ENCODE measurements around the gene GFI1.
A peak's percentile ranks its signal among the peaks of the same experiment; 100 is the strongest.

Gene GFI1

GRCh38 chr1:92482665-92483609 lies 3.8 kb downstream of the GFI1 start:
- Mint-ChIP-seq H3K27ac (peak overlapping the region; percentile 98), H3K27me3 (ENCODE audit: low read depth) (no peaks in the 10 kb centered on the region), H3K4me3 (peak overlapping the region; percentile 97), H3K4me1 (ENCODE audit: low read depth) (peaks cover 35% of the 10 kb centered on the region), H3K9me3 (no peaks in the 10 kb centered on the region), H3K36me3 (ENCODE audit: low read depth) (peaks cover 50% of the 10 kb centered on the region)

- Mint-ChIP-seq H3K36me3 (ENCODE audit: low read depth) (peaks cover 56% of the 10 kb centered on the region), H3K4me1 (ENCODE audit: low read depth) (peaks cover 37% of the 10 kb centered on the region), H3K27ac (peak overlapping the region; percentile 98), H3K9me3 (no peaks in the 10 kb centered on the region), H3K4me3 (peak overlapping the region; percentile 97), H3K27me3 (ENCODE audit: low read depth) (no peaks in the 10 kb centered on the region)
Measured at GRCh38 chr1:92481971-92482664, 4.6 kb downstream of the GFI1 start.

GRCh38 chr1:92481599-92481925 lies 5.2 kb downstream of the GFI1 start:
- H3K27ac Mint-ChIP-seq, result no peak overlapping the region
- H3K4me3 Mint-ChIP-seq, result peak overlapping the region; percentile 97
- peaks cover 43% of the 10 kb centered on the region for H3K4me1 Mint-ChIP-seq (ENCODE audit: low read depth)
- H3K9me3 Mint-ChIP-seq, result no peaks in the 10 kb centered on the region
- H3K36me3 Mint-ChIP-seq (ENCODE audit: low read depth), result peaks cover 61% of the 10 kb centered on the region
- H3K27me3 Mint-ChIP-seq (ENCODE audit: low read depth), result no peaks in the 10 kb centered on the region

GRCh38 chr1:92480813-92481598 lies 5.7 kb downstream of the GFI1 start:
- no peaks in the 10 kb centered on the region for H3K9me3 Mint-ChIP-seq
- no peaks in the 10 kb centered on the region for H3K27me3 Mint-ChIP-seq (ENCODE audit: low read depth)
- H3K36me3 Mint-ChIP-seq (ENCODE audit: low read depth), result peaks cover 66% of the 10 kb centered on the region
- no peak overlapping the region for H3K27ac Mint-ChIP-seq
- H3K4me3 Mint-ChIP-seq, result peak overlapping the region; percentile 97
- peaks cover 48% of the 10 kb centered on the region for H3K4me1 Mint-ChIP-seq (ENCODE audit: low read depth)

- Mint-ChIP-seq H3K4me3 (peak overlapping the region; percentile 81), H3K36me3 (ENCODE audit: low read depth) (peaks cover 73% of the 10 kb centered on the region), H3K4me1 (ENCODE audit: low read depth) (peaks cover 54% of the 10 kb centered on the region), H3K9me3 (no peaks in the 10 kb centered on the region), H3K27me3 (ENCODE audit: low read depth) (no peaks in the 10 kb centered on the region), H3K27ac (peak overlapping the region; percentile 59)
Measured at GRCh38 chr1:92480200-92480812, 6.4 kb downstream of the GFI1 start.

- Mint-ChIP-seq H3K4me1 (ENCODE audit: low read depth) (peaks cover 61% of the 10 kb centered on the region), H3K9me3 (no peaks in the 10 kb centered on the region), H3K27me3 (ENCODE audit: low read depth) (no peaks in the 10 kb centered on the region), H3K27ac (peak overlapping the region; percentile 94), H3K36me3 (ENCODE audit: low read depth) (peaks cover 80% of the 10 kb centered on the region), H3K4me3 (peak overlapping the region; percentile 81)
Measured at GRCh38 chr1:92479587-92479986, 7.1 kb downstream of the GFI1 start.

- Mint-ChIP-seq H3K4me1 (ENCODE audit: low read depth) (peaks cover 73% of the 10 kb centered on the region), H3K4me3 (peak overlapping the region; percentile 81), H3K36me3 (ENCODE audit: low read depth) (peaks cover 85% of the 10 kb centered on the region), H3K27me3 (ENCODE audit: low read depth) (no peaks in the 10 kb centered on the region), H3K27ac (peak overlapping the region; percentile 94), H3K9me3 (no peaks in the 10 kb centered on the region)
Measured at GRCh38 chr1:92478393-92478792, 8.3 kb downstream of the GFI1 start.

- Mint-ChIP-seq H3K9me3 (no peaks in the 10 kb centered on the region), H3K27ac (peak overlapping the region; percentile 83), H3K36me3 (ENCODE audit: low read depth) (peaks cover 78% of the 10 kb centered on the region), H3K27me3 (ENCODE audit: low read depth) (no peaks in the 10 kb centered on the region), H3K4me1 (ENCODE audit: low read depth) (peaks cover 72% of the 10 kb centered on the region), H3K4me3 (peak overlapping the region; percentile 64)
Measured at GRCh38 chr1:92476071-92476631, 10.6 kb downstream of the GFI1 start.

GRCh38 chr1:92475029-92475428 lies 11.7 kb downstream of the GFI1 start:
- Mint-ChIP-seq H3K36me3 (ENCODE audit: low read depth) (peaks cover 80% of the 10 kb centered on the region), H3K4me3 (peak overlapping the region; percentile 41), H3K4me1 (ENCODE audit: low read depth) (peaks cover 72% of the 10 kb centered on the region), H3K27me3 (ENCODE audit: low read depth) (no peaks in the 10 kb centered on the region), H3K9me3 (no peaks in the 10 kb centered on the region), H3K27ac (peak overlapping the region; percentile 80)

- no peaks in the 10 kb centered on the region for H3K9me3 Mint-ChIP-seq
- no peaks in the 10 kb centered on the region for H3K27me3 Mint-ChIP-seq (ENCODE audit: low read depth)
- H3K4me1 Mint-ChIP-seq (ENCODE audit: low read depth), result peaks cover 65% of the 10 kb centered on the region
- H3K4me3 Mint-ChIP-seq, result peak overlapping the region; percentile 41
- peak overlapping the region; percentile 80 for H3K27ac Mint-ChIP-seq
- H3K36me3 Mint-ChIP-seq (ENCODE audit: low read depth), result peaks cover 75% of the 10 kb centered on the region
Measured at GRCh38 chr1:92473781-92474495, 12.8 kb downstream of the GFI1 start.

GRCh38 chr1:92470216-92470615 lies 16.5 kb downstream of the GFI1 start:
- Mint-ChIP-seq H3K36me3 (ENCODE audit: low read depth) (peaks cover 50% of the 10 kb centered on the region), H3K4me1 (ENCODE audit: low read depth) (peaks cover 59% of the 10 kb centered on the region), H3K4me3 (no peak overlapping the region), H3K27me3 (ENCODE audit: low read depth) (no peaks in the 10 kb centered on the region), H3K27ac (no peak overlapping the region), H3K9me3 (no peaks in the 10 kb centered on the region)

GRCh38 chr1:92466683-92467352 lies 19.9 kb downstream of the GFI1 start:
- Mint-ChIP-seq H3K4me3 (no peak overlapping the region), H3K27ac (peak overlapping the region; percentile 63), H3K4me1 (ENCODE audit: low read depth) (peaks cover 58% of the 10 kb centered on the region), H3K36me3 (ENCODE audit: low read depth) (peaks cover 34% of the 10 kb centered on the region), H3K27me3 (ENCODE audit: low read depth) (no peaks in the 10 kb centered on the region), H3K9me3 (peaks cover 3% of the 10 kb centered on the region)

- Mint-ChIP-seq H3K4me3 (peak overlapping the region; percentile 57), H3K27me3 (ENCODE audit: low read depth) (no peaks in the 10 kb centered on the region), H3K27ac (peak overlapping the region; percentile 92), H3K36me3 (ENCODE audit: low read depth) (peaks cover 26% of the 10 kb centered on the region), H3K9me3 (peaks cover 3% of the 10 kb centered on the region), H3K4me1 (ENCODE audit: low read depth) (peaks cover 63% of the 10 kb centered on the region)
Measured at GRCh38 chr1:92465256-92465647, 21.5 kb downstream of the GFI1 start.

Data from T-helper 1 cell treated with Interleukin-12 subunit alpha and Interleukin-12 subunit beta and Interleukin-4 antibody, amounts not matched to agents 30 μg/mL and 1 μg/mL, for 36 hours (primary cell).